Activated naive CD8-positive, alpha-beta T cell treated with anti-CD3 and anti-CD28 coated beads, Interleukin-2, amount 10 ng/mL, durations not matched to agents 7 days and 5 days (primary cell): Measurements from ENCODE around the gene RABGAP1L. TPM values are rescaled to one million over a fixed set of nuclear protein-coding genes. Genes with fewer than 3 reads are reported as not detected.
"Not testable (repeated sequence)": the region's sequence is repeated elsewhere in the genome, so short reads cannot be mapped to it uniquely, and the experiment has no call there.

Experiments used
- ATAC-seq: fragments of 150-1000 bp; cut with Tn5 transposase; one replicate; pipeline ENCODE4 v1.10.0; 2021; ENCODE audit warnings: low read depth, moderate library complexity
- POLR2A ChIA-PET: fragments of 350-600 bp; sonication (Branson Sonifier 250); formaldehyde crosslinking; loops from one replicate; lab custom pipeline; 2021; ENCODE audit warnings: antibody characterized with exemption; lab: Charles Lee
- DNase-seq: peaks from one replicate; pipeline ENCODE4 v3.0.0; 2021
- H3K27ac Mint-ChIP-seq: one replicate; pipeline ENCODE4 v1.8.0; 2022; ENCODE audit warnings: mild to moderate bottlenecking, mixed read lengths
- H3K27me3 Mint-ChIP-seq: one replicate; pipeline ENCODE4 v1.8.0; 2022; ENCODE audit warnings: mild to moderate bottlenecking, moderate library complexity, mixed read lengths
- H3K36me3 Mint-ChIP-seq: one replicate; pipeline ENCODE4 v1.8.0; 2021; ENCODE audit warnings: mild to moderate bottlenecking, mixed read lengths
- H3K4me1 Mint-ChIP-seq: one replicate; pipeline ENCODE4 v1.8.0; 2021; ENCODE audit warnings: mixed read lengths
- H3K4me3 Mint-ChIP-seq: one replicate; pipeline ENCODE4 v1.8.0; 2022; ENCODE audit warnings: mild to moderate bottlenecking, moderate library complexity, mixed read lengths
- H3K9me3 Mint-ChIP-seq: one replicate; pipeline ENCODE4 v1.8.0; 2021; ENCODE audit warnings: mixed read lengths
- total RNA-seq, 2 experiments: library from RNA; stranded (reverse); gene quantifications; one replicate each; pipeline ENCODE4 v1.2.3, GENCODE V29; 2021

Gene RABGAP1L
- total RNA-seq, 2 experiments from 2014 or later = 64.8 to 69.9 TPM

DNA sequence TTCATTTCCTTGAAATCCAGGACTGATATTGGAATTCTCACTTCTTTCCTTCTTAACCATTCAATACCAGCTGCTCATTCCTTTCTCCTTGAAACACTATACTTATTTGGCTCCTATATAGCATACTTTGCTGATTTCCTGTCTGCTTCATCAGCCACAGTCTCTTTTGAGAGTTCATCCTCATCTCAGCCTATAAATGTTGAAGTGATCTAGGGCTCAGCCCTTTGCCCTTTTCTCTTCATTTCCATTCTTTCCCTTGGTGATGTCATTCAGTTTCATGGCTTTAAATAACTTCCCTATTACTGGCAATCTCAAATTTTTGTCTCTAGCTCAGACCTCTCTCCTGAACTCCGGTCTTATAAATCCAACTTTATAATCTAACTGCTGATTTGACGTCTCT is 24.1 kb upstream of the RABGAP1L start:
- Mint-ChIP-seq H3K27ac (no peak overlapping the region), H3K36me3 (no peaks in the 10 kb centered on the region), H3K9me3 (peaks cover 3% of the 10 kb centered on the region), H3K4me1 (no peaks in the 10 kb centered on the region), H3K27me3 (peaks cover 4% of the 10 kb centered on the region), H3K4me3 (no peak overlapping the region)
- POLR2A ChIA-PET = no interaction called here
- DNase-seq (no peak), ATAC-seq (no peak)

- no peaks in the 10 kb centered on the region for H3K4me1 Mint-ChIP-seq
- no peak overlapping the region for H3K27ac Mint-ChIP-seq
- POLR2A ChIA-PET = no interaction called here
- DNase-seq (no peak), ATAC-seq (no peak)
- H3K9me3 Mint-ChIP-seq = peaks cover under 1% of the 10 kb centered on the region
- peaks cover 4% of the 10 kb centered on the region for H3K27me3 Mint-ChIP-seq
- H3K4me3 Mint-ChIP-seq = no peak overlapping the region
- no peaks in the 10 kb centered on the region for H3K36me3 Mint-ChIP-seq
These were observed 22.6 kb upstream of the RABGAP1L start for GRCh38 chr1:174136714-174137113.

- Mint-ChIP-seq H3K36me3 (no peaks in the 10 kb centered on the region), H3K9me3 (peaks cover 3% of the 10 kb centered on the region), H3K27me3 (peaks cover 4% of the 10 kb centered on the region), H3K4me3 (no peak overlapping the region), H3K27ac (no peak overlapping the region), H3K4me1 (no peaks in the 10 kb centered on the region)
- ATAC-seq (no peak), DNase-seq (no peak)
- POLR2A ChIA-PET = no interaction called here
These were observed 16.5 kb upstream of the RABGAP1L start for GRCh38 chr1:174142836-174143235.

GRCh38 chr1:174143727-174144396 is 15.5 kb upstream of the RABGAP1L start:
- DNase-seq, H3K27ac Mint-ChIP-seq, ATAC-seq, H3K36me3 Mint-ChIP-seq, H3K27me3 Mint-ChIP-seq, POLR2A ChIA-PET, H3K4me1 Mint-ChIP-seq, H3K4me3 Mint-ChIP-seq, H3K9me3 Mint-ChIP-seq: not testable (repeated sequence)

DNA sequence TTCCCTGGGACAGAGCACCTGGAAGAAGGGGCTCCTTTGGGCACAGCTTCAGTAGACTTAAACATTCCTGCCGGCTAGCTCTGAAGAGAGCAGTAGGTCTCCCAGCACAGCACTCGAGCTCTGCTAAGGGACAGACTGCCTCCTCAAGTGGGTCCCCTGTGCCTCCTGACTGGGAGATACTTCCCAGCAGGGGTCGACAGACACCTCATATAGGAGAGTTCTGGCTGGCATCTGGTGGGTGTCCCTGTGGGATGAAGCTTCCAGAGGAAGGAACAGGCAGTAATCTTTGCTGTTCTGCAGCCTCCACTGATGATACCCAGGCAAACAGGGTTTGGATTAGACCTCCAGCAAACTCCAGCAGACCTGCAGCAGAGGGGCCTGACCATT is 14.9 kb upstream of the RABGAP1L start:
- DNase-seq, ATAC-seq, H3K9me3 Mint-ChIP-seq, H3K4me3 Mint-ChIP-seq, POLR2A ChIA-PET, H3K36me3 Mint-ChIP-seq, H3K27me3 Mint-ChIP-seq, H3K4me1 Mint-ChIP-seq, H3K27ac Mint-ChIP-seq: not testable (repeated sequence)

- no peak overlapping the region for H3K4me3 Mint-ChIP-seq
- POLR2A ChIA-PET = interaction anchor here (0.7 kb wide), 1 partner anchor 184 kb away, joined by 4 read pairs; no protein-coding TSS in a partner anchor
- DNase-seq (no peak), ATAC-seq (no peak)
- peaks cover 10% of the 10 kb centered on the region for H3K9me3 Mint-ChIP-seq
- H3K4me1 Mint-ChIP-seq = peaks cover 10% of the 10 kb centered on the region
- no peak overlapping the region for H3K27ac Mint-ChIP-seq
- H3K36me3 Mint-ChIP-seq = peaks cover 4% of the 10 kb centered on the region
- peaks cover 1% of the 10 kb centered on the region for H3K27me3 Mint-ChIP-seq
These were observed 10.1 kb upstream of the RABGAP1L start for GRCh38 chr1:174149216-174149615.

DNA sequence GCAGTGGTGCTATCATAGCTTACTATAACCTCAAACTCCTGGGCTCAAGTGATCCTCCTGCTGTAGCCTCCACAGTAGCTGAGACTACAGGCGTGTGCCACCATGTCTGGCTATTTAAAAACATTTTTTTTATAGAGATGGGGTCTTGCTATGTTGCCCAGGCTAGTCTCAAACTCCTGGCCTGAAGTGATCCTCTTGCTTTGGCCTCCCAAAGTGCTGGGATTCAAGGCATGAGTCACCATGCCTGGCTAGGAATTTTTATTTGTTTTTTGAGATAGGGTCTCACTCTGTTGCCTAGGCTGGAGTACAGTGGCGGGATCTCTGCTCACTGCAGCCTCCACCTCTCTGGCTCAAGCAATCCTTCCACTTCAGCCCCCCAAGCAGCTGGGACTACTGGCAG is 8.8 kb upstream of the RABGAP1L start:
- peaks cover 10% of the 10 kb centered on the region for H3K4me1 Mint-ChIP-seq
- POLR2A ChIA-PET = no interaction called here
- ATAC-seq = no peak
- peaks cover 10% of the 10 kb centered on the region for H3K9me3 Mint-ChIP-seq
- no peak for DNase-seq
- H3K36me3 Mint-ChIP-seq = peaks cover 4% of the 10 kb centered on the region
- H3K4me3 Mint-ChIP-seq = no peak overlapping the region
- H3K27ac Mint-ChIP-seq = no peak overlapping the region
- peaks cover 1% of the 10 kb centered on the region for H3K27me3 Mint-ChIP-seq

GRCh38 chr1:174152427-174152826 is 6.9 kb upstream of the RABGAP1L start:
- Mint-ChIP-seq H3K9me3 (peaks cover 7% of the 10 kb centered on the region), H3K27ac (no peak overlapping the region), H3K4me3 (no peak overlapping the region), H3K4me1 (peaks cover 18% of the 10 kb centered on the region), H3K27me3 (peaks cover 1% of the 10 kb centered on the region), H3K36me3 (peaks cover 4% of the 10 kb centered on the region)
- POLR2A ChIA-PET = interaction anchor here (0.8 kb wide), 1 partner anchor 130 kb away, joined by 4 read pairs; the partner anchor contains the start of gene RC3H1
- ATAC-seq (no peak), DNase-seq (no peak)

DNA sequence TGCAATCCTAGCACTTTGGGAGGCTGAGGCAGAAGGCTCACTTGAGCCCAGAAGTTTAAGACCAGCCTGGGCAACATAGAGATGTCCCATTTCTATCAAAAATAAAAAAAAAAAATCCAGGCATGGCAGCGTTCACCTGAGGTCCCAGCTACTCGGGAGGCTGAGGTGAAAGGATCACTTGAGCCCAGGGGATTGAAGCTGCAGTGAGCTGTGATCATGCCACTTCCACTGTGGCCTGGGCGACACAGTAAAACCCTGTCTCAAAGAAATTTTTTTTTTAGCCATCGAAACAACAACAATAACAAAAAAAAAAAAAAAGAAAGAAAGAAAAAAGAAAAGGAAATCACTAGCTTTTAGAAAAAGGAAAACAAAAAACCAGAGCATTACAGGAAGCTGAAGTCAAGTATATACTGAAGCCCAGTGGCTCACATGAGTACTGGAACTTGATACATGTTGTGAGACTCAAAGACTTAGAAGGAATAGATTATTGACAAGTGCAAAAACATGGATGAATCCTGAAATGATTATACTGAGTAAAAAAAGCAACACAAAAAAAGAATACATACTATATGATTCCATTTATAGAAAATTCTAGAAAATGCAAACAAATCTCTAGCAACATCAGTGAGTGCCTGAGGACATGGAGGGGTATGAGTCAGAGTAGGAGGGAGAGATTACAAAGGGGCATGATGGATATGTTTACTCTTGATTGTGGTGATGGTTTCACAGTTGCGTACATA is 6.1 kb upstream of the RABGAP1L start:
- peaks cover 5% of the 10 kb centered on the region for H3K9me3 Mint-ChIP-seq

GRCh38 chr1:174153825-174154107 is 5.6 kb upstream of the RABGAP1L start:
- no peak for ATAC-seq
- H3K4me3 Mint-ChIP-seq = no peak overlapping the region
- no peak for DNase-seq

More for the DNA sequence above, 6.1 kb upstream of the RABGAP1L start:
- DNase-seq (no peak), ATAC-seq (peak; percentile 44)
- POLR2A ChIA-PET = interaction anchor here (0.6 to 0.7 kb wide), 2 partner anchors 116 to 1615 kb away, joined by 4 to 6 read pairs; no protein-coding TSS in a partner anchor
- H3K27ac Mint-ChIP-seq = no peak overlapping the region
- H3K36me3 Mint-ChIP-seq = peaks cover 4% of the 10 kb centered on the region
- H3K4me3 Mint-ChIP-seq = no peak overlapping the region
- H3K27me3 Mint-ChIP-seq = peaks cover 1% of the 10 kb centered on the region
- H3K4me1 Mint-ChIP-seq = peaks cover 22% of the 10 kb centered on the region

DNA sequence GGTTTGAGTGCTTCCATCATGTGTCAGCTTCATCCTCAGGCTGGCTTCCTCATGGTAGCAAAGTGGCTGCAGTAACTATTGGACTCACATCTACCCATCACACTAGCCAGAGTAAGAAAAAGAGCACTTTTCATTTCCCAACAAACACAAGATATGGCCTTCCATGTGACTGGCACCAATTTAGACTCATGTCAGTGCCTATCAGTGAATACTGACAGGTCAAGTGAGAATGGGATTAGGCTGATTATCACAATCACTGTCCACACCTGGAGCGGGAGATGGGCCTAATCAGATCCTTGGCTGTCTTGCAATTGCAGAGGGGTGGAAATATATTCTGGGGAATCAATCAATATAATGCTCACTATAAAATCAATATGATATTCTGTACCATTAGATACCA is 2.9 kb upstream of the RABGAP1L start:
- Mint-ChIP-seq H3K4me3 (no peak overlapping the region), H3K27ac (no peak overlapping the region), H3K27me3 (no peaks in the 10 kb centered on the region)

More at GRCh38 chr1:174153825-174154107, 5.6 kb upstream of the RABGAP1L start:
- POLR2A ChIA-PET = interaction anchor here (0.6 to 0.7 kb wide), 2 partner anchors 117 to 1615 kb away, joined by 4 to 6 read pairs; no protein-coding TSS in a partner anchor
- peaks cover 26% of the 10 kb centered on the region for H3K4me1 Mint-ChIP-seq
- H3K27me3 Mint-ChIP-seq = peaks cover 1% of the 10 kb centered on the region
- H3K9me3 Mint-ChIP-seq = peaks cover 4% of the 10 kb centered on the region
- peaks cover 3% of the 10 kb centered on the region for H3K36me3 Mint-ChIP-seq
- H3K27ac Mint-ChIP-seq = no peak overlapping the region

GRCh38 chr1:174157157-174157806 is 2.0 kb upstream of the RABGAP1L start:
- H3K36me3 Mint-ChIP-seq = peaks cover 2% of the 10 kb centered on the region
- no peaks in the 10 kb centered on the region for H3K27me3 Mint-ChIP-seq
- no peak for DNase-seq
- peaks cover 39% of the 10 kb centered on the region for H3K4me1 Mint-ChIP-seq
- ATAC-seq = no peak
- POLR2A ChIA-PET = no interaction called here
- H3K4me3 Mint-ChIP-seq = peak overlapping the region; percentile 18
- no peak overlapping the region for H3K27ac Mint-ChIP-seq
- H3K9me3 Mint-ChIP-seq = no peaks in the 10 kb centered on the region

More for the DNA sequence above, 2.9 kb upstream of the RABGAP1L start:
- no peak for DNase-seq
- H3K4me1 Mint-ChIP-seq = peaks cover 37% of the 10 kb centered on the region
- H3K9me3 Mint-ChIP-seq = no peaks in the 10 kb centered on the region
- POLR2A ChIA-PET = no interaction called here
- no peak for ATAC-seq
- no peaks in the 10 kb centered on the region for H3K36me3 Mint-ChIP-seq

GRCh38 chr1:174158767-174159251 is 511 bp upstream of the RABGAP1L start:
- H3K36me3 Mint-ChIP-seq = peaks cover 6% of the 10 kb centered on the region
- ATAC-seq = peak; percentile 4

More at GRCh38 chr1:174158767-174159251, 511 bp upstream of the RABGAP1L start:
- H3K27ac Mint-ChIP-seq = peak overlapping the region; percentile 96
- no peaks in the 10 kb centered on the region for H3K27me3 Mint-ChIP-seq
- no peak for DNase-seq
- H3K4me3 Mint-ChIP-seq = peak overlapping the region; percentile 99
- POLR2A ChIA-PET = interaction anchor here (1.3 kb wide), 1 partner anchor 335 kb away, joined by 6 read pairs; the partner anchor contains the start of genes CENPL and DARS2
- H3K4me1 Mint-ChIP-seq = peaks cover 35% of the 10 kb centered on the region
- H3K9me3 Mint-ChIP-seq = no peaks in the 10 kb centered on the region
